Keratinocyte (primary cell): ENCODE measurements around the gene ATF4.

Experiments
- EZH2 ChIP-seq: IDR thresholded peaks from one replicate; pipeline ENCODE4 v1.6.1; 2012; ENCODE audit warnings: inconsistent platforms, mild to moderate bottlenecking, low read length, moderate library complexity
- TF ChIP-seq, protein P1 (sequence below), 3 experiments: IDR thresholded peaks in 1 of 3; conservative IDR thresholded peaks in 1 of 3; optimal IDR thresholded peaks in 1 of 3; 2 replicates in 2 of 3; 3 replicates in 1 of 3; pipeline versions ENCODE3 to v1.5.1; 2011; ENCODE audit warnings: low read length in 3 of 3, mild to moderate bottlenecking in 3 of 3, moderate library complexity in 2 of 3, control low read depth in 1 of 3, inconsistent platforms in 1 of 3; ENCODE audit not compliant: insufficient read depth in 2 of 3; ENCODE audit errors: extremely low read depth in 1 of 3

DNA sequence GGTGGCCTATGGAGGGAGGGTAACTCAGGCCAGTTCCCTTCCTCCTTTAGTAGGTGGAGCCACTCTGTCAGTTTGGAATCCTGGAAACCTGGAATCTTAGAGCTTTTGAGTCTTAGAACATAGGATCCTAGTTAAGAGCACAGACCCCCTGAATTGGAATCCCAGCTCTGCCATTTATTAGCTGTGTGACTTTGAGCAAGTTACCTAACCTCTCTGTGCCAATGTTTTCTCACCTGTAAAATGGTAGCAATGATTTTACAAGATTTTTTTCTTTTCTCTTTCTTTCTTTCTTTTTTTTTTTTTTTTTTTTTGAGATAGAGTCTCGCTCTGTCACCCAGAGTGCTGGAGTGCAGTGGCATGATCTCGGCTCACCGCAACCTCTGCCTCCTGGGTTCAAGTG lies 33.1 kb downstream of the ATF4 start:
- TF ChIP-seq, protein P1, sequence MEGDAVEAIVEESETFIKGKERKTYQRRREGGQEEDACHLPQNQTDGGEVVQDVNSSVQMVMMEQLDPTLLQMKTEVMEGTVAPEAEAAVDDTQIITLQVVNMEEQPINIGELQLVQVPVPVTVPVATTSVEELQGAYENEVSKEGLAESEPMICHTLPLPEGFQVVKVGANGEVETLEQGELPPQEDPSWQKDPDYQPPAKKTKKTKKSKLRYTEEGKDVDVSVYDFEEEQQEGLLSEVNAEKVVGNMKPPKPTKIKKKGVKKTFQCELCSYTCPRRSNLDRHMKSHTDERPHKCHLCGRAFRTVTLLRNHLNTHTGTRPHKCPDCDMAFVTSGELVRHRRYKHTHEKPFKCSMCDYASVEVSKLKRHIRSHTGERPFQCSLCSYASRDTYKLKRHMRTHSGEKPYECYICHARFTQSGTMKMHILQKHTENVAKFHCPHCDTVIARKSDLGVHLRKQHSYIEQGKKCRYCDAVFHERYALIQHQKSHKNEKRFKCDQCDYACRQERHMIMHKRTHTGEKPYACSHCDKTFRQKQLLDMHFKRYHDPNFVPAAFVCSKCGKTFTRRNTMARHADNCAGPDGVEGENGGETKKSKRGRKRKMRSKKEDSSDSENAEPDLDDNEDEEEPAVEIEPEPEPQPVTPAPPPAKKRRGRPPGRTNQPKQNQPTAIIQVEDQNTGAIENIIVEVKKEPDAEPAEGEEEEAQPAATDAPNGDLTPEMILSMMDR (optimal IDR thresholded peaks at IDR 0.05 in 1 of 3, IDR thresholded peaks at IDR 0.05 in 1 of 3, conservative IDR thresholded peaks at IDR 0.05 in 1 of 3; ENCODE audit: extremely low read depth in 1 of 3, insufficient read depth in 2 of 3, low read length in 3 of 3) = no peak
- no peak for TF ChIP-seq EZH2
